ENCODE data around the gene PWWP2B.

PWWP2B gene

GRCh38 chr10:132417957-132418441, 21.0 kb downstream of the PWWP2B start:
- no peak overlapping the region for H3K4me3 ChIP-seq (ENCODE audit: control insufficient read depth, low read depth, low read length)
- no peak for DNase-seq (ENCODE audit: low read depth)
- TF ChIP-seq, protein P1, sequence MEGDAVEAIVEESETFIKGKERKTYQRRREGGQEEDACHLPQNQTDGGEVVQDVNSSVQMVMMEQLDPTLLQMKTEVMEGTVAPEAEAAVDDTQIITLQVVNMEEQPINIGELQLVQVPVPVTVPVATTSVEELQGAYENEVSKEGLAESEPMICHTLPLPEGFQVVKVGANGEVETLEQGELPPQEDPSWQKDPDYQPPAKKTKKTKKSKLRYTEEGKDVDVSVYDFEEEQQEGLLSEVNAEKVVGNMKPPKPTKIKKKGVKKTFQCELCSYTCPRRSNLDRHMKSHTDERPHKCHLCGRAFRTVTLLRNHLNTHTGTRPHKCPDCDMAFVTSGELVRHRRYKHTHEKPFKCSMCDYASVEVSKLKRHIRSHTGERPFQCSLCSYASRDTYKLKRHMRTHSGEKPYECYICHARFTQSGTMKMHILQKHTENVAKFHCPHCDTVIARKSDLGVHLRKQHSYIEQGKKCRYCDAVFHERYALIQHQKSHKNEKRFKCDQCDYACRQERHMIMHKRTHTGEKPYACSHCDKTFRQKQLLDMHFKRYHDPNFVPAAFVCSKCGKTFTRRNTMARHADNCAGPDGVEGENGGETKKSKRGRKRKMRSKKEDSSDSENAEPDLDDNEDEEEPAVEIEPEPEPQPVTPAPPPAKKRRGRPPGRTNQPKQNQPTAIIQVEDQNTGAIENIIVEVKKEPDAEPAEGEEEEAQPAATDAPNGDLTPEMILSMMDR (conservative IDR thresholded peaks at IDR 0.05; ENCODE audit: control insufficient read depth, insufficient read depth, low read depth, low read length), result no peak

GRCh38 chr10:132418527-132419416, 21.8 kb downstream of the PWWP2B start:
- H3K4me3 ChIP-seq (ENCODE audit: control insufficient read depth, low read depth, low read length), result no peak overlapping the region
- TF ChIP-seq, protein P1 (conservative IDR thresholded peaks at IDR 0.05; ENCODE audit: control insufficient read depth, insufficient read depth, low read depth, low read length), result no peak
- DNase-seq (ENCODE audit: low read depth), result no peak

GRCh38 chr10:132419538-132420468, 22.8 kb downstream of the PWWP2B start:
- DNase-seq (ENCODE audit: low read depth), result no peak
- TF ChIP-seq, protein P1 (conservative IDR thresholded peaks at IDR 0.05; ENCODE audit: control insufficient read depth, insufficient read depth, low read depth, low read length), result no peak
- H3K4me3 ChIP-seq (ENCODE audit: control insufficient read depth, low read depth, low read length), result no peak overlapping the region

- no peak for DNase-seq (ENCODE audit: low read depth)
- H3K4me3 ChIP-seq (ENCODE audit: control insufficient read depth, low read depth, low read length), result no peak overlapping the region
- TF ChIP-seq, protein P1 (conservative IDR thresholded peaks at IDR 0.05; ENCODE audit: control insufficient read depth, insufficient read depth, low read depth, low read length), result no peak
These were observed 23.5 kb downstream of the PWWP2B start for GRCh38 chr10:132420469-132420980.

DNA sequence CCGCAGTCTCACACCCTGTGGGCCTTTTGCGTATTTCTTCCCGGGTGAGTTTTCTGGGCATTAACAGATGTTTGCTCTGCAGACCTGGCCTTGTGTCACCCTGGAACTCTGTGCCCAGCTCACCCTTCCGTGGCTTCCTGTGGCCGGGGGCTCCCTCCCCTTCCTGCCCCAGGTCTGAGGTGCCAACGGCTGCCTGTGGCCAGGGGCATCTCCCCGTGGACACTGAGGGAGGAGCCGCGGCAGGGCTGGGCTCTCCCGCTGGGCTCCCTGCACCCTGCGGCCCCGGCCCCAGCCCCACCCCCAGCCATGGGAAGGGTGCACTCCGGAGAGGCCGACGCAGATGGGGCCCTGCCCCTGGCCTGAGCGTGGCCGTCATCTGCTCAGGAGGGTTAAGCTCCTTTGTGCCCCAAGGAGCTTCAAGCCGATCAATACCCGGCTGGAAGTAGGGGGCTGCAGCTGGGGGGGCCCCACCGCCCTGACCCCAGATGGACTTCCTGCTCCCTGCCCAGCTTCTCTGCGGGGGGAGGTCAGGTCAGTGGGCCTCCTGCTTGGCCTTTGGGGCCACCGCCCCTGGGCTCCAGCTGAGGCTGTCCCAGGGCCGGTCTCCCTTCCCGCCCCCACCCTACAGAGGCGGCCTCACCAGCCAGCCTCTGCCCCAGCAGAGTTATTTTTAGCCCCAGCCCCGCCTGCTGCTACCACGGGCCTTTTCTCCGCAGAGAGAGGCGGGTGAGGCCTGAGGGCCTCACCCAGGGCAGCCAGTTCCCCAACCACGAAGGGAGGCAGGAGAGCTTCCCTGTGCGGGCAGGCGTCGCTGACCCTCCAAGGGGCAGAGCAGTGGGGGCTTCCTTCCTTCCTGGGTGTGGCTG, 24.2 kb downstream of the PWWP2B start:
- no peak for DNase-seq (ENCODE audit: low read depth)
- H3K4me3 ChIP-seq (ENCODE audit: control insufficient read depth, low read depth, low read length), result no peak overlapping the region

More for the DNA sequence above, 24.2 kb downstream of the PWWP2B start:
- TF ChIP-seq, protein P1 (conservative IDR thresholded peaks at IDR 0.05; ENCODE audit: control insufficient read depth, insufficient read depth, low read depth, low read length), result no peak

Data from fibroblast of mammary gland (primary cell).